SK-N-SH (cell line): ENCODE data around the gene KIF16B. TPM values are rescaled to one million over a fixed set of nuclear protein-coding genes. Genes with fewer than 3 reads are reported as not detected.

Source experiments
- CTCF ChIA-PET: fragments of 300-600, 350-600 bp; formaldehyde crosslinking; extraction: SDS; loops from one replicate; lab custom pipeline; 2021; lab: Yijun Ruan, JAX
- POLR2A ChIA-PET: fragments of 350-600 bp; sonication (Branson Sonifier 250); formaldehyde crosslinking; extraction: SDS; loops from one replicate; lab custom pipeline; 2020; ENCODE audit warnings: antibody characterized with exemption, inconsistent platforms; lab: Yijun Ruan, JAX
- DNase-seq: peaks from one replicate; pipeline ENCODE4 v3.0.0; 2012
- H2AFZ ChIP-seq: fragments of 200-600 bp; sonication (generic); 2 replicates; pipeline ENCODE4 v1.8.1; 2016; ENCODE audit warnings: antibody characterized with exemption, mild to moderate bottlenecking, low read depth
- H3F3A ChIP-seq: fragments of 200-600 bp; sonication (generic); replicated peaks from 2 replicates; pipeline ENCODE3; 2016; ENCODE audit warnings: antibody characterized with exemption, mild to moderate bottlenecking; ENCODE audit not compliant: insufficient read depth
- H3K27ac ChIP-seq, 2 experiments: fragments of 200-500 bp in 1 of 2; fragments of 200-600 bp in 1 of 2; sonication (Bioruptor generic) in 1 of 2; sonication (generic), shearing (Covaris generic) in 1 of 2; 2 replicates each; pipeline versions ENCODE4 v1.5.1 to v1.6.1; 2014 to 2016; ENCODE audit warnings: low read depth in 2 of 2, inconsistent platforms in 1 of 2, low read length in 1 of 2, mild to moderate bottlenecking in 1 of 2, mixed read lengths in 1 of 2
- H3K27me3 ChIP-seq: fragments of 200-600 bp; sonication (generic), shearing (Covaris generic); 2 replicates; pipeline ENCODE4 v1.6.1; 2016; ENCODE audit warnings: mixed run types; ENCODE audit not compliant: insufficient read depth
- H3K36me3 ChIP-seq, 2 experiments: fragments of 200-500 bp in 1 of 2; fragments of 200-600 bp in 1 of 2; sonication (Bioruptor generic) in 1 of 2; sonication (generic) in 1 of 2; replicated peaks in 1 of 2; 2 replicates each; pipeline versions ENCODE3 to v1.5.1; 2014 to 2016; ENCODE audit warnings: low read length in 1 of 2, mild to moderate bottlenecking in 1 of 2; ENCODE audit not compliant: insufficient read depth in 2 of 2, control insufficient read depth in 1 of 2
- H3K4me1 ChIP-seq, 2 experiments: fragments of 200-500 bp in 1 of 2; fragments of 200-600 bp in 1 of 2; sonication (Bioruptor generic) in 1 of 2; sonication (generic), shearing (Covaris generic) in 1 of 2; 2 replicates each; pipeline versions ENCODE4 v1.5.1 to v1.6.1; 2014 to 2016; ENCODE audit warnings: low read depth in 1 of 2, low read length in 1 of 2, mixed run types in 1 of 2; ENCODE audit not compliant: insufficient read depth in 2 of 2, control insufficient read depth in 1 of 2
- H3K4me2 ChIP-seq: fragments of 200-600 bp; sonication (generic), shearing (Covaris generic); 2 replicates; pipeline ENCODE4 v1.6.1; 2017; ENCODE audit warnings: mixed run types
- H3K4me3 ChIP-seq, 2 experiments: fragments of 200-500 bp in 1 of 2; fragments of 200-600 bp in 1 of 2; sonication (Bioruptor generic) in 1 of 2; sonication (generic), shearing (Covaris generic) in 1 of 2; 2 replicates each; pipeline versions ENCODE4 v1.5.1 to v1.8.1; 2014 to 2016; ENCODE audit warnings: low read depth in 2 of 2, inconsistent platforms in 1 of 2, low read length in 1 of 2, mild to moderate bottlenecking in 1 of 2, mixed read lengths in 1 of 2, moderate library complexity in 1 of 2
- H3K79me2 ChIP-seq: fragments of 200-600 bp; sonication (generic); 2 replicates; pipeline ENCODE4 v1.8.1; 2017; ENCODE audit warnings: mild to moderate bottlenecking; ENCODE audit not compliant: insufficient read depth
- H3K9ac ChIP-seq: fragments of 200-600 bp; sonication (generic); 2 replicates; pipeline ENCODE4 v1.6.1; 2017; ENCODE audit warnings: mixed run types
- H3K9me2 ChIP-seq: fragments of 200-600 bp; sonication (generic); 2 replicates; pipeline ENCODE4 v1.6.1; 2017; ENCODE audit warnings: mixed run types
- H3K9me3 ChIP-seq: fragments of 200-600 bp; sonication (generic); 2 replicates; pipeline ENCODE4 v1.6.1; 2017; ENCODE audit warnings: mixed run types, mild to moderate bottlenecking, moderate library complexity
- H4K20me1 ChIP-seq: fragments of 200-600 bp; sonication (generic); 2 replicates; pipeline ENCODE4 v1.6.1; 2017; ENCODE audit warnings: mild to moderate bottlenecking, mixed run types; ENCODE audit not compliant: insufficient read depth
- CHD2 ChIP-seq: fragments of 150-350 bp; IDR thresholded peaks from 2 replicates; pipeline ENCODE4 v1.6.1; 2018; ENCODE audit warnings: low read length; ENCODE audit not compliant: partially characterized antibody
- FOSL2 ChIP-seq: IDR thresholded peaks from 2 replicates; pipeline ENCODE4 v1.4.0; 2012; ENCODE audit warnings: low read depth, mild to moderate bottlenecking, moderate library complexity, borderline replicate concordance
- FOXJ3 ChIP-seq: sonication (generic); formaldehyde crosslinking; IDR thresholded peaks from 2 replicates; pipeline ENCODE4 v1.5.1; 2020; ENCODE audit warnings: mild to moderate bottlenecking, missing genetic modification reagents
- MAX ChIP-seq: IDR thresholded peaks from 2 replicates; pipeline ENCODE4 v1.4.0; 2012; ENCODE audit warnings: low read depth
- MEF2A ChIP-seq: IDR thresholded peaks from 2 replicates; pipeline ENCODE4 v1.4.0; 2012; ENCODE audit warnings: low read depth, borderline replicate concordance
- NFIC ChIP-seq: IDR thresholded peaks from 2 replicates; pipeline ENCODE4 v1.4.0; 2012; ENCODE audit warnings: borderline replicate concordance
- SIN3A ChIP-seq: IDR thresholded peaks from 2 replicates; pipeline ENCODE4 v1.6.1; 2012; ENCODE audit warnings: low read depth, mild to moderate bottlenecking, low read length, moderate library complexity, borderline replicate concordance
- TAF1 ChIP-seq: IDR thresholded peaks from 2 replicates; pipeline ENCODE4 v1.6.1; 2012; ENCODE audit warnings: low read depth, mild to moderate bottlenecking, low read length, moderate library complexity, borderline replicate concordance
- TCF12 ChIP-seq: IDR thresholded peaks from 2 replicates; pipeline ENCODE4 v1.4.0; 2012
- USF1 ChIP-seq: IDR thresholded peaks from 2 replicates; pipeline ENCODE4 v1.4.0; 2012; ENCODE audit warnings: low read depth, borderline replicate concordance
- USF2 ChIP-seq: fragments of 150-350 bp; IDR thresholded peaks from 2 replicates; pipeline ENCODE4 v1.6.1; 2017; ENCODE audit warnings: antibody characterized with exemption, low read length, low read depth, borderline replicate concordance
- WGBS: methylation state at CpG from one replicate; pipeline ENCODE4 v1.1.6; 2017; ENCODE audit warnings: low lambda C conversion rate; 5-methylcytosine and 5-hydroxymethylcytosine counted together
- polyA plus RNA-seq, 3 experiments: library from polyadenylated mRNA; depleted of rRNA; stranded (reverse); fragments of >200 nt; gene quantifications; 2 replicates each; pipeline ENCODE4 v1.2.3, GENCODE V29; 2012

The KIF16B gene
- polyA plus RNA-seq, 1 of the 3 experiments (the other 2 are of a cell fraction), result 3.3 TPM

- Histone ChIP-seq H4K20me1 (no peaks in the 10 kb centered on the region), H3K27me3 (no peaks in the 10 kb centered on the region), H3K79me2 (no peaks in the 10 kb centered on the region), H3K4me3 (no peak overlapping the region), H3K9me3 (no peaks in the 10 kb centered on the region), H3K4me2 (no peak overlapping the region), H2AFZ (no peak overlapping the region), H3K9ac (no peak overlapping the region), H3K36me3 (peaks cover 0 to 12% of the 10 kb centered on the region in 2 experiments), H3K4me1 (no peaks in the 10 kb centered on the region), H3F3A (no peaks in the 10 kb centered on the region), H3K9me2 (no peaks in the 10 kb centered on the region), H3K27ac (no peak overlapping the region)
- WGBS, result 97% methylated on average over 1 of the region's 1 CpG
- ChIA-PET CTCF (interaction anchor here (1.4 kb wide), 1 partner anchor 23 kb away, joined by 5 read pairs; no protein-coding TSS in a partner anchor), POLR2A (no interaction called here)
- TF ChIP-seq SIN3A, result no peak
- no peak for DNase-seq
Observed at GRCh38 chr20:16493486-16493885, 79.8 kb downstream of the KIF16B start.

DNA sequence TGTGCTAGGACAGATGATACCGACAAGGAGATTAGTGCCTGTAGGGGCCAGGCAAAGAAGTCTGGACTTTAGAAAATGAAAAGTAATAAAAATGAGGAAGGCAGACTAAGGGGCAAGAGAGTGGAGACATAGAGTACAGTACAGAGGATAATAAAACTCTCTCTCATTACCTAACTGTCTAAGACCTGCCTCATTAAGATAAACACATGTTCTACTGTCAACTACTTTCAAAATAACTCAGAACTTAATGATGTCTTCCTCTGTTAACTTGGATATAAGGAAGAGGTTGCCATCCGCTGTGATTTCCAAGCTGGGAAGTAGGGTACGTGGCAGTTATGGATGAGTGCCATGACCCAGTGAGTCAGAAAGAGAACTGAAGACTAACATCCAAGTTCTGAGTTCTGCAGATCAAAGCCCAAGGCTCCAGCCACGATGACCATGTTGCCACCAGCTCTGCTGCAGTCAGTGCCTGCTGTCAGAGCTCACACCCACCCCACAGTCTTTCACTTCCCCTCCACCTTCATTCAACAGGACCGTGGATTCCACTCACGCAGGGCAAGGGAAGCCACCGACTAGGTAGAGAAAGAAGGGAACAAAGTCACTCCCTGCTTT, 81.8 kb downstream of the KIF16B start:
- H3K27me3 ChIP-seq, result no peaks in the 10 kb centered on the region
- no peak for DNase-seq
- CTCF ChIA-PET, result interaction anchor here (2.0 kb wide), 1 partner anchor 16 kb away, joined by 10 read pairs; no protein-coding TSS in a partner anchor
- H3K9me2 ChIP-seq, result no peaks in the 10 kb centered on the region
- H3K4me1 ChIP-seq, result no peaks in the 10 kb centered on the region; a peak in 1 of 4 replicates
- H2AFZ ChIP-seq, result no peak overlapping the region
- H4K20me1 ChIP-seq, result no peaks in the 10 kb centered on the region
- no peaks in the 10 kb centered on the region for H3F3A ChIP-seq
- no peaks in the 10 kb centered on the region for H3K79me2 ChIP-seq
- no peak overlapping the region for H3K4me3 ChIP-seq
- peaks cover 0 to 6% of the 10 kb centered on the region in 2 experiments for H3K36me3 ChIP-seq
- TF ChIP-seq SIN3A (no peak), MAX (no peak), CHD2 (no peak), USF1 (no peak), FOXJ3 (CRISPR knock-in tag) (no peak), TAF1 (no peak)
- H3K9ac ChIP-seq, result no peak overlapping the region
- no peaks in the 10 kb centered on the region for H3K9me3 ChIP-seq
- no peak overlapping the region for H3K27ac ChIP-seq
- no peak overlapping the region for H3K4me2 ChIP-seq
- WGBS, result 91% methylated on average over 7 of the region's 7 CpGs
- POLR2A ChIA-PET, result no interaction called here

- no peak for DNase-seq
- Histone ChIP-seq H3K9ac (no peak overlapping the region), H3K4me2 (no peak overlapping the region), H3K27ac (no peak overlapping the region), H3K79me2 (no peaks in the 10 kb centered on the region), H2AFZ (no peak overlapping the region), H3K4me1 (no peaks in the 10 kb centered on the region; a peak in 1 of 4 replicates), H3K36me3 (peaks cover 0 to 6% of the 10 kb centered on the region in 2 experiments), H3K9me2 (no peaks in the 10 kb centered on the region), H3K9me3 (no peaks in the 10 kb centered on the region), H3K27me3 (no peaks in the 10 kb centered on the region), H3F3A (no peaks in the 10 kb centered on the region), H3K4me3 (no peak overlapping the region), H4K20me1 (no peaks in the 10 kb centered on the region)
- TF ChIP-seq TAF1 (no peak), TCF12 (no peak), FOSL2 (no peak), NFIC (no peak), MEF2A (no peak), USF1 (no peak), USF2 (no peak)
- CTCF ChIA-PET, result no interaction called here
- WGBS, result 97% methylated on average over 3 of the region's 3 CpGs
- POLR2A ChIA-PET, result no interaction called here
Observed at GRCh38 chr20:16490696-16491095, 82.6 kb downstream of the KIF16B start.
